Left lobe of liver (tissue), 2 donors: ENCODE measurements around the gene KRTAP10-7. TPM values are rescaled to one million over a fixed set of nuclear protein-coding genes. Genes with fewer than 3 reads are reported as not detected.

Experiments
- ATAC-seq: fragments of 200-7000 bp; cut with Tn5 transposase; one replicate; pipeline ENCODE4 v1.9.1; 2020; ENCODE audit warnings: mild to moderate bottlenecking, moderate library complexity
- DNase-seq: peaks from one replicate; pipeline ENCODE4 v3.0.0-alpha.2; 2020; ENCODE audit warnings: low spot score
- total RNA-seq: library from RNA; stranded (reverse); gene quantifications from one replicate; pipeline ENCODE4 v1.2.1, GENCODE V29; 2021
- donor health status: DM: no; HTN: no; CAD: no; lungs with moderate emphysema.
- donor health status: DM: no; HTN: yes; CAD: no.

Gene KRTAP10-7
- total RNA-seq, 1 donor from 2014 or later: not detected

- ATAC-seq (no peak), DNase-seq (no peak)
Observed at GRCh38 chr21:44650973-44651675, 50.7 kb downstream of the KRTAP10-7 start.

Other genes with a start within 250 kb of the KRTAP10-7 start
- 1.4 TPM for gene TRPM2, start 247.0 kb upstream of the KRTAP10-7 start, total RNA-seq
- 22.0 TPM for gene LRRC3, start 145.1 kb upstream of the KRTAP10-7 start, total RNA-seq
- not detected for gene KRTAP10-1, start 60.4 kb upstream of the KRTAP10-7 start, total RNA-seq
- not detected for gene KRTAP10-2, start 49.1 kb upstream of the KRTAP10-7 start, total RNA-seq
- not detected for gene KRTAP10-3, start 41.8 kb upstream of the KRTAP10-7 start, total RNA-seq
- not detected for gene KRTAP10-4, start 26.9 kb upstream of the KRTAP10-7 start, total RNA-seq
- gene KRTAP10-5, start 20.0 kb upstream of the KRTAP10-7 start, total RNA-seq: not detected
- gene KRTAP10-6, start 8.1 kb upstream of the KRTAP10-7 start, total RNA-seq: not detected
- gene KRTAP10-8, start 11.5 kb downstream of the KRTAP10-7 start, total RNA-seq: not detected
- not detected for gene KRTAP10-9, start 26.5 kb downstream of the KRTAP10-7 start, total RNA-seq
- gene KRTAP10-10, start 36.8 kb downstream of the KRTAP10-7 start, total RNA-seq: not detected
- gene KRTAP10-11, start 45.8 kb downstream of the KRTAP10-7 start, total RNA-seq: not detected
- not detected for gene KRTAP12-4, start 54.1 kb downstream of the KRTAP10-7 start, total RNA-seq
- not detected for gene KRTAP12-3, start 57.3 kb downstream of the KRTAP10-7 start, total RNA-seq
- gene KRTAP12-2, start 66.3 kb downstream of the KRTAP10-7 start, total RNA-seq: not detected
- gene KRTAP12-1, start 81.6 kb downstream of the KRTAP10-7 start, total RNA-seq: not detected
- gene KRTAP10-12, start 96.6 kb downstream of the KRTAP10-7 start, total RNA-seq: not detected
- not detected for gene TSPEAR, start 111.0 kb downstream of the KRTAP10-7 start, total RNA-seq
- 43.4 TPM for gene UBE2G2, start 201.2 kb downstream of the KRTAP10-7 start, total RNA-seq
- gene SUMO3, start 217.5 kb downstream of the KRTAP10-7 start, total RNA-seq: 32.2 TPM